GM13976 (cell line): Measurements from ENCODE around the gene BCOR.

Experiments used
- DNase-seq: peaks from one replicate; pipeline ENCODE4 v3.0.0; 2012; ENCODE audit warnings: low spot score
- in situ Hi-C: fragments of 300-500 bp; cut with MboI; formaldehyde crosslinking; loops from one replicate; pipeline ENCODE4 v1.12.0; 2022; ENCODE audit warnings: low sequenced_read_pairs, mixed read lengths, inconsistent platforms; ENCODE audit not compliant: unreplicated experiment
- TF ChIP-seq, protein P1 (sequence below): IDR thresholded peaks from 2 replicates; pipeline ENCODE4 v1.5.1; 2012; ENCODE audit warnings: borderline replicate concordance, mild to moderate bottlenecking; ENCODE audit not compliant: insufficient read depth; ENCODE audit errors: extremely low read depth, missing control alignments, control extremely low read depth

BCOR gene

DNA sequence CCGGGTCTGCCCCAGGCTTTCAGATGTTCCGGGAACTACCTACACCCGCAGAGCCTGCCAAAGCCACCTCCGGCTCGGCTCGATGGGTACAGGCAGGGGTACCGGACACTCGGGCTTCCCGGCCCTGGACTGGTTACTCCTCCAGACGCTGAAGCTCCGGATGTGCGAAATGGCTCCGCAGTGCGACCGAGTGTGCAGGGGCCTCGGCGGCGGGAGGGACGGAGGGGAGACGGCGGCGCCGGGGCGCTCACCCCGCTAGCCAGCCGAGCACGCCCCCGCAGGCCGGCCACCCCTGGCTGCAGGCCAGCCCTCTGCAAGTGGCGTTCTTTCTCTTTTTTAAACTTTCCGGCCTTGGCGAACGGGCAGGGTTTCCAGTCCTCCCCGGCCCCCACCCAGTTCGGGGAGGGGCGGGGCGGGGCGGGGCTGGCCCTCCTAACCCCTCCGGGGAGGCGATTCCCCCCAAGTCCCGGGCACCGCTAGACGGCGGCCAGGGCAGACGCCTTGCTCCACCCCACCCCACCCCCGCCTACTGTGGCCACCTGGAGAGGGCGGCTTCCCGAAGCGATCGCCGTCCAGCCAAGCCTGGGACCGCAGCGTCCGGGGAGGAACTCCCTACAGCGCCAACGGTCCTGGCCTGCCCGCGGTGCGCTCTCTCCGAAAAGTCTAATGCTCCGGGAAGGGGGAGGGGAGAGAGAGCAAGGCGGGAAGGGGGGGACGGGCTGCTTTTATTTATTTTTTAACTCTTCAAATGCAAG is 7.5 kb downstream of the BCOR start:
- DNase-seq, result no peak
- TF ChIP-seq, protein P1, sequence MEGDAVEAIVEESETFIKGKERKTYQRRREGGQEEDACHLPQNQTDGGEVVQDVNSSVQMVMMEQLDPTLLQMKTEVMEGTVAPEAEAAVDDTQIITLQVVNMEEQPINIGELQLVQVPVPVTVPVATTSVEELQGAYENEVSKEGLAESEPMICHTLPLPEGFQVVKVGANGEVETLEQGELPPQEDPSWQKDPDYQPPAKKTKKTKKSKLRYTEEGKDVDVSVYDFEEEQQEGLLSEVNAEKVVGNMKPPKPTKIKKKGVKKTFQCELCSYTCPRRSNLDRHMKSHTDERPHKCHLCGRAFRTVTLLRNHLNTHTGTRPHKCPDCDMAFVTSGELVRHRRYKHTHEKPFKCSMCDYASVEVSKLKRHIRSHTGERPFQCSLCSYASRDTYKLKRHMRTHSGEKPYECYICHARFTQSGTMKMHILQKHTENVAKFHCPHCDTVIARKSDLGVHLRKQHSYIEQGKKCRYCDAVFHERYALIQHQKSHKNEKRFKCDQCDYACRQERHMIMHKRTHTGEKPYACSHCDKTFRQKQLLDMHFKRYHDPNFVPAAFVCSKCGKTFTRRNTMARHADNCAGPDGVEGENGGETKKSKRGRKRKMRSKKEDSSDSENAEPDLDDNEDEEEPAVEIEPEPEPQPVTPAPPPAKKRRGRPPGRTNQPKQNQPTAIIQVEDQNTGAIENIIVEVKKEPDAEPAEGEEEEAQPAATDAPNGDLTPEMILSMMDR, result no peak
- in situ Hi-C loops, result no loop called here

DNA sequence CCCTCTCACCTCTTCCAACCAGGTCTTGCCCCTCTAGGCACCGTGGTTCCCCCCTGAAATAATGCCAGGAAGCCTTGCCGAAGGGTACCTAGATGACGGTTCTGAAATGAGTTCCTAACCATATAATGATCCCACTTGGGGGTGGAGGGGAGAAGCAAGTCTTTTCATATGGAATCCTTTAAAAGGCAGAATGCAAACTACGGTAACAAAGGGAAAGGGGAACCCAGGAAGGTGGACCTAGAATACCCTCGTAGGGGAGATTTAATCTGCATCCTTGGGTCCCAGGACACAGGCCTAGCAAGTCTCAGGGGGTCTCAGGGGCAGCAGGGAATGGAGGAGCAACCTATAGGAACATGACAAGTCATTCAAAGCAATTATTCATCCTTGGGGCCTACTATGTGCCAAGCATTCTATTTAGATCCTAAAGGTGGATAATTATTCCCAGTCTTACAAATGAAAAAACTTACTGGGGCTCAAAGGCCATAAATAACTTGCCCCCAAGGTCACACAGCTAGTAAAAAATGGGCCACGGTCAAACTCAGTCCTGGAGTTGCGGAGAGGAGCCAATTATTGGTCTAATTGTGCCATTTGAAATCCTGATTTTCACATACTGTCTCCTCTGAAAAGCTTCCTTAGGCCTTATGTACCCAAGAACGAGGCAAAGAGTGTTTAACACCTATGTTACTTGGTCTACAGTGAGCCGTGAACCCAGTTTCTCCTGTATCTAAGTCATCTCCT is 8.8 kb downstream of the BCOR start:
- no peak for DNase-seq

DNA sequence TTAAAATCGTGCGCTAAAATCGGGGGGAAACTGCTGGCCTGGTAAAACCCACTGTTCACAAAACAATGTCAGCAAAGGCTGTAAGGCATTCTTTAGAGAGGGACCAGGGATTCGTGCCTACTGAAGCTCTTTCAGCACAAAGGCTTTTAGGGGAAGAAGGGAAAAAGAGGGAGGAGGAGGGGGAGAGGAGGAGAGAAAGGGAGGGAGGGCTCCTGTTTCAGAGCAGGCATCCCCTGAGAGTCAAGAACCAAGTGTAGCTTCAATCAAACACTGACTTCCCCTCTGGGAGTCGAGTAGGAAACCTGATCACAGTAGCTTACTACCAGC is 9.5 kb downstream of the BCOR start:
- DNase-seq, result no peak
- TF ChIP-seq, protein P1, result no peak
- in situ Hi-C loops, result no loop called here

More for the DNA sequence above, 8.8 kb downstream of the BCOR start:
- TF ChIP-seq, protein P1, result no peak
- in situ Hi-C loops, result no loop called here

DNA sequence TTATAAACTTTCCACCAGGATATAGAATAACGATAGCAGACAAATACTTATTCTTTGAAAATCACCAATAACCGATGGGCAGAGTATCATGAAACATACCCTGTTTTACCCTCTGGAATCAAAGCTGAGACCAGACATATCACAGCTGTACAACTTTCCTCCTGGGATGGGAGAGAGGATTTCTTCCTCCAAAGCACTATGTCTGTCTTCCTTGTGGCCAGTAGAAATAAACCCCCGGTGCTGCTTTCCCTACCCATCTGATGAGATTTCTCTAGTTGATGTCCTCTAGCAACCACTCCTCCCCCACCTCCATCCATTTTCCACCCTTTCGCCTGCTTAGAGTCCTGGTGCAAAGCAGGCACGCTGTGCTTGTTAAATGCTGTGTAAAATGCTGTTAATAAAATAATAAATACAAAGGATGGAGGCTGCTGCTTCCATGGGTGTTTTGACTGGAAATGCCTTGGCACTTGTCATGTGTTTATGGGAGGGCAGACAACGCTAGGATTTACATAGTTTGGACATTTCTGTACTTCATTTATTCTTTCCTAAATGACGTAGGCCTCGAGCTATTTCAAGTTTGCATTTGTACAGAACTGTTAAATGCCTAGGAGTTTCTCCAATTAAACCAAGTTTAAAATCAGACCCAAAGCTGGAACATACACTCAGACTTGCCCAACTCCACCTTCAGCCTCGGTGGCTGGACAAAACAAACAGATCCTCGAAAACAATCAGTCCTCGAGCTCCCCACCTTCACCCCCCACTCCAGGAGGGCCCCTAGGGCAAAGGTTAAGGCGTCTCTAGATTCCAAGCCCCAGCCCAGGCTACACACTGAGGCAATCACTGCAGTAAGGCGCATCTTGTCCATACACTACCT is 10.1 kb downstream of the BCOR start:
- no peak for DNase-seq
- TF ChIP-seq, protein P1, result no peak
- in situ Hi-C loops, result no loop called here

DNA sequence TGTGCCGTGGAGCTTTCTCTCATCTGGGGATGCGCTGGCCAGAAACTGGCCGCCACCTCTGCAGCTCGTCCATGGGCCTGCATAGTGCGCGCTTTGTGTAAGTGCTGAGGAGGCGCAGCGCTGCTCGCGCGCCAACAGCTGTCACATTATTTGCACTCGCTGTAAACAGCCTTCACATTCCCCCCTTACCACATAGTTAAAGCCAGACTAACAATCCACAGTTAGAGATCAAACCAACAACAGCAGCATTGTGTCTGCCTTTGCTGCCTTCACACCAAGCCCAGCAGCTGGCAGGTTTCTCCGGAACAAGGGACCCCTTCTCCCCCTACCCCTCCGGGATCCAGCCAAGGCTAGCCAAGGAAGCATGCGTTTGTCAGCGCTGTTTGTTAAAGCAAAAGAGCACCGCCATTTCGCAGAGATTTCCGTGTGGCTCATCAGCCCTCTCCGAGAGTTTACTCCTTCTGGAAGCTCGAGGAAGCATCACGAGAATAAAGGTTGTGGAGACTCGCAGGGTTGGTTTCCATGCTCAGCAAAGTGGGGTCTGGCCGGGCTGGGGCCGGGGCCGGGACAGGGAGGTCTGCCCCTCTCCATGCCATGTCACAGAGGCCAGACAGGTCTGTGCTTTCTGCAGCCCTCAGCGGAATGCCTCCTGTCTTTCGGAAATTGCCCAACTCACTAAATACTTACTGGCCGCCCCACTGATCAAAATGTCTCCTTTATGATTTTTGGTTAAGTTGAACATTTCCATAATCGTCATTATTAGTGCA is 11.0 kb downstream of the BCOR start:
- in situ Hi-C loops, result no loop called here
- no peak for DNase-seq
- TF ChIP-seq, protein P1, result no peak

DNA sequence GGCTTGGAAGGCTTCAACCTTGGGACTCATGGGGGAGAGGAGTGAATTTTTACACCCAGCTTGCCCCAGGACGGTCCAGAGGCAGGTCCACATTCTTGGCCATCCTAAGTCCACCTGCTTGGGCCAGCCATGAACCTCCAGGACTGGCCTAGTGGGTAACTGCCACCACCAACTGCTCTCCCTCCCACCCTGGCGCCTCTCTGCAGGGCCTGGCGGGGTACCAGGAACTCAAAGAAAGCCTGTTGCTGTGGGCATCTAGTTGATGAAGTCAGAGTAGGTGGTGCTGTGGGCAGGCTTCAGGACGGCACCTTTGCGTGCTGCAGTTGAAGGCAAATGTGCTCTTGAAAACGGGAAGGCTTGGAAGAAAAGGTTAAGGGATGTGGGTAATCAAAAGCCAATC is 12.0 kb downstream of the BCOR start:
- in situ Hi-C loops, result no loop called here
- DNase-seq, result no peak
- TF ChIP-seq, protein P1, result no peak
